ENCODE results near the gene SPA17. TPM values are rescaled to one million over a fixed set of nuclear protein-coding genes. Genes with fewer than 3 reads are reported as not detected.
A peak's percentile ranks its signal among the peaks of the same experiment; 100 is the strongest.

The SPA17 gene
- total RNA-seq, 1 donor from 2014 or later, result not detected

DNA sequence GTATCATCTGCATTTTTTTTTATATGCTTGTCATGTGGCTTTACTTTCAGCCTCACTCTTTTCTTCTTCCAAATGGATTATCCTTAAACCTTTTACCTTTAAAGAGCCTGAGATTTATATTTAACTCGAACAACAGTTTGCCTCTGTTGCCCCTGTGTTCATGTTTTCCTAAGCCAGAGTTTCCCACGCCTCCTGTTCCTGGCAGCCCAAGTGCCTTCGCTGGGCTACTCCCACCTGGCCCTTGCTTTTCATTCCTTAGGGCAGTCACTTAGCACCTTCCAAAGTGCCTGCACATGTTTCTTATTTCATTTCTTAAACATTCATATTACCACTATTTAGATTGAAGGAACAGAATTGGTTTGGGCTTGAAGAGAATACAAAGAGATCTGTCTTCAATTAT is 37.8 kb upstream of the SPA17 start:
- peak overlapping the region; percentile 49 to 60 for H3K27ac ChIP-seq
- no peak overlapping the region for H3K4me3 ChIP-seq
- peaks cover 23 to 57% of the 10 kb centered on the region in 2 donors for H3K36me3 ChIP-seq
- DNase-seq (ENCODE audit: low spot score in 2 of 2), result no peak
- H3K27me3 ChIP-seq, result no peaks in the 10 kb centered on the region
- intact Hi-C loops (cut with DNase I), result no loop called here
- TF ChIP-seq, protein P1, sequence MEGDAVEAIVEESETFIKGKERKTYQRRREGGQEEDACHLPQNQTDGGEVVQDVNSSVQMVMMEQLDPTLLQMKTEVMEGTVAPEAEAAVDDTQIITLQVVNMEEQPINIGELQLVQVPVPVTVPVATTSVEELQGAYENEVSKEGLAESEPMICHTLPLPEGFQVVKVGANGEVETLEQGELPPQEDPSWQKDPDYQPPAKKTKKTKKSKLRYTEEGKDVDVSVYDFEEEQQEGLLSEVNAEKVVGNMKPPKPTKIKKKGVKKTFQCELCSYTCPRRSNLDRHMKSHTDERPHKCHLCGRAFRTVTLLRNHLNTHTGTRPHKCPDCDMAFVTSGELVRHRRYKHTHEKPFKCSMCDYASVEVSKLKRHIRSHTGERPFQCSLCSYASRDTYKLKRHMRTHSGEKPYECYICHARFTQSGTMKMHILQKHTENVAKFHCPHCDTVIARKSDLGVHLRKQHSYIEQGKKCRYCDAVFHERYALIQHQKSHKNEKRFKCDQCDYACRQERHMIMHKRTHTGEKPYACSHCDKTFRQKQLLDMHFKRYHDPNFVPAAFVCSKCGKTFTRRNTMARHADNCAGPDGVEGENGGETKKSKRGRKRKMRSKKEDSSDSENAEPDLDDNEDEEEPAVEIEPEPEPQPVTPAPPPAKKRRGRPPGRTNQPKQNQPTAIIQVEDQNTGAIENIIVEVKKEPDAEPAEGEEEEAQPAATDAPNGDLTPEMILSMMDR (IDR thresholded peaks at IDR 0.05), result no peak
- H3K4me1 ChIP-seq, result peaks cover 0 to 3% of the 10 kb centered on the region in 2 donors
- no peaks in the 10 kb centered on the region for H3K9me3 ChIP-seq

DNA sequence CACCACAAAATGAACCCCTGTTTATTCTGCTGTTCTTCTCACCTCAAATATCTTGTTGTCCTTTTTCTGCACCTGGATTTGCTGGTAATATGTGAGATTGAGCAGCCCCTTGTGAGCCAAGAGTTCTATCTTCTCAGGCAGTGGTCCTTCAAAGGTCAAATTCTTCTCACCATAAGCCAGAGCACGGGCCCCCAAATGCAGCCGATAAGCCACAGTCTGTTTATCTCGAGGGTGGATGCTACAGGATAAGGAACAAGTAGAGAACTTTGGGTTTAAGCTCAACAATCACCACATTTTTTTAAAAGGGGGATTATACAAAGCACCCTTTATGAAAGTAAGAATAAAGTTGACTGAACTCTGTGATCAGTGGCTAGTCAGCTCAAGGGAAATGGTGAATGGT is 35.2 kb upstream of the SPA17 start:
- Histone ChIP-seq H3K9me3 (no peaks in the 10 kb centered on the region), H3K27ac (no peak overlapping the region), H3K4me1 (peaks cover 0 to 6% of the 10 kb centered on the region in 2 donors), H3K36me3 (peaks cover 0 to 32% of the 10 kb centered on the region in 2 donors), H3K27me3 (no peaks in the 10 kb centered on the region), H3K4me3 (no peak overlapping the region)
- intact Hi-C loops (cut with DNase I), result no loop called here
- TF ChIP-seq, protein P1 (IDR thresholded peaks at IDR 0.05), result no peak
- DNase-seq (ENCODE audit: low spot score in 2 of 2), result no peak

DNA sequence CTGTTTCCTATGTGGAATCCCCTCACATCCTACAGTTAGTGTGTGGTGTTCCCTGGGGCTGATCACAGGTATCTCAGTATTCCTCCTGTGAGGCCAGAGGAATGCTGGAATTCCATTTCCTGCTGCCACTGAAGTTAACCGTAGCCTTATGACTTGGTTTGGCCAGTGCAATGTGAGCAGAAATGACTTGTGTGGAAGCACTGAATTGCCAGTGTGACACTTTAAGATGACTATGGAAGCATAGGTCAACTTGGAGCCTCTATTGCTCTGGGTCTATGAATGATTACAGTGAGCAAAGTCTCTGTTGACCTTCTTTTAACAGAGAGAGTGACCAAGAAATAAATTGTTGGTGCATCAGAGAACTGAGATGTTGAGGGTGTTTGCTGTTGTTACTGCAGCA is 34.5 kb upstream of the SPA17 start:
- no peak for DNase-seq (ENCODE audit: low spot score in 2 of 2)
- TF ChIP-seq, protein P1 (IDR thresholded peaks at IDR 0.05), result no peak
- H3K9me3 ChIP-seq, result no peaks in the 10 kb centered on the region
- H3K27ac ChIP-seq, result no peak overlapping the region
- H3K4me3 ChIP-seq, result no peak overlapping the region
- H3K36me3 ChIP-seq, result peaks cover 0 to 26% of the 10 kb centered on the region in 2 donors
- intact Hi-C loops (cut with DNase I), result no loop called here
- peaks cover 0 to 4% of the 10 kb centered on the region in 2 donors for H3K4me1 ChIP-seq
- no peaks in the 10 kb centered on the region for H3K27me3 ChIP-seq

DNA sequence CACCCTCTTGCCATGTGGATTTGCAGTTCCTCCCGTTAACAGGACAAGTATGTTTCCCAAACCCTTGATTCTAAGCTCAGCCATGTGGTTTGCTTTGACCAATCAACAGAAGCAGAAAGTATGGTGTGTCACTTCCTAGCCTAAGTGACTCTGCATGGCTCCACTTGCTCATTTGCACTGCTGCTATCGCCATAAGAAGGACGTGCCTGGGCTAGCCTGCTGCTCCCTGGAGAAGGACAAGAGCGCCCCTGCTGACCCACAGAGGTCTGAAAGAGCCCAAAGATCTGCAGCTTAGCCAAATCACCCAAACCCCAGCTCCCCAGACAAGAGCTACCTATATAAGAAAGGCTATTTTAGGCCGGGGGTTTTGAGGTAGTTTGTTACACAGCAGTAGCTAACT is 33.0 kb upstream of the SPA17 start:
- Histone ChIP-seq H3K9me3 (no peaks in the 10 kb centered on the region), H3K4me1 (peaks cover 0 to 3% of the 10 kb centered on the region in 2 donors), H3K27me3 (no peaks in the 10 kb centered on the region), H3K36me3 (peaks cover 0 to 25% of the 10 kb centered on the region in 2 donors), H3K27ac (no peak overlapping the region), H3K4me3 (no peak overlapping the region)
- TF ChIP-seq, protein P1 (IDR thresholded peaks at IDR 0.05), result no peak
- DNase-seq (ENCODE audit: low spot score in 2 of 2), result no peak
- intact Hi-C loops (cut with DNase I), result loop anchor here (10.0 kb wide), 1 partner anchor 1244 kb away; the partner anchor contains the start of gene HYLS1

DNA sequence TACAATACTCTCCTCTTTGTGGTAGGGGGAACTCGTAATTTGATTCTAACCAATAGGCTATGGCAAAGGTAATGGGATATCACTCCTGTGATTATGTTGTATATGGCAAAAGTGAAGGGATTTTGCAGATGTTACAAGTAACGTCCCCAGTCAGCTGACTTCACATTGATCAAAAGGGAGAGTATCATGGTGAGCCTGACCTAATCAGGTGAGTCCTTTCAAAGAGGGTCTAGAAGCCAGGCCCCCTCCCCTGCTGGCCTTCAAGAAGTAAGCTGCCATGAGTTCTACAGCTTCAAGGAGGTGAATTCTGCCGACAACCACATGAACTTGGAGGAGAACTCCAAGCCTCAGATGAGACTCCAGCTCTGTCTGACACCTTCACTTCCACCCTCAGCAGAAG is 31.1 kb upstream of the SPA17 start:
- peak overlapping the region; percentile 78 to 85 for H3K27ac ChIP-seq
- no peak overlapping the region for H3K4me3 ChIP-seq
- no peaks in the 10 kb centered on the region for H3K9me3 ChIP-seq
- H3K36me3 ChIP-seq, result peaks cover 0 to 15% of the 10 kb centered on the region in 2 donors
- peaks cover 0 to 3% of the 10 kb centered on the region in 2 donors for H3K4me1 ChIP-seq
- H3K27me3 ChIP-seq, result no peaks in the 10 kb centered on the region
- TF ChIP-seq, protein P1 (IDR thresholded peaks at IDR 0.05), result no peak
- DNase-seq (ENCODE audit: low spot score in 2 of 2), result no peak
- intact Hi-C loops (cut with DNase I), result loop anchor here (1.0 to 10.0 kb wide), 2 partner anchors 158 to 1242 kb away; partner anchors contain the start of genes HYLS1 and MSANTD2
